CD14-positive monocyte (primary cell): ENCODE results near the gene EIF2AK2. TPM values are rescaled to one million over a fixed set of nuclear protein-coding genes. Genes with fewer than 3 reads are reported as not detected.
A peak's percentile ranks its signal among the peaks of the same experiment; 100 is the strongest.

Experiments
- DNase-seq, 3 donors: peaks; one replicate each; pipeline ENCODE4 v3.0.0-alpha.2; 2011 to 2022
- H2AFZ ChIP-seq: 2 replicates; pipeline ENCODE4 v1.6.0; 2012; ENCODE audit warnings: mild to moderate bottlenecking, low read depth, low read length, inconsistent platforms; ENCODE audit not compliant: insufficient read depth, poor library complexity, severe bottlenecking
- H3K27ac ChIP-seq, 2 donors: 1 replicate in 1 of 2; 2 replicates in 1 of 2; pipeline ENCODE4 v1.5.1; 2012 to 2013; ENCODE audit warnings: low read length in 2 of 2, control low read depth in 1 of 2, inconsistent platforms in 1 of 2, low read depth in 1 of 2, mild to moderate bottlenecking in 1 of 2
- H3K27me3 ChIP-seq, 2 donors: one replicate each; pipeline versions ENCODE4 v1.6.0 to v1.6.1; 2011 to 2013; ENCODE audit warnings: low read length in 2 of 2; ENCODE audit not compliant: control insufficient read depth in 2 of 2, insufficient read depth in 2 of 2
- H3K36me3 ChIP-seq, 2 donors: replicated peaks in 1 of 2; 1 replicate in 1 of 2; 2 replicates in 1 of 2; pipeline versions ENCODE4 v1.5.1 to v1.6.1; 2012 to 2013; ENCODE audit warnings: low read length in 2 of 2, control low read depth in 1 of 2, inconsistent platforms in 1 of 2, mild to moderate bottlenecking in 1 of 2; ENCODE audit not compliant: insufficient read depth in 2 of 2, control insufficient read depth in 1 of 2
- H3K4me1 ChIP-seq, 2 donors: 1 replicate in 1 of 2; 2 replicates in 1 of 2; pipeline versions ENCODE4 v1.5.1 to v1.6.1; 2012 to 2013; ENCODE audit warnings: low read length in 2 of 2, control low read depth in 1 of 2, inconsistent platforms in 1 of 2, mild to moderate bottlenecking in 1 of 2, moderate library complexity in 1 of 2; ENCODE audit not compliant: insufficient read depth in 2 of 2, control insufficient read depth in 1 of 2
- H3K4me2 ChIP-seq: replicated peaks from 2 replicates; pipeline ENCODE3; 2012; ENCODE audit warnings: low read length, moderate library complexity, mild to moderate bottlenecking; ENCODE audit not compliant: poor library complexity, severe bottlenecking; ENCODE audit errors: extremely low read depth
- H3K4me3 ChIP-seq, 3 experiments: fragments of 200-600 bp in 1 of 3; sonication (generic) in 1 of 3; replicated peaks in 1 of 3; 1 replicate in 2 of 3; 2 replicates in 1 of 3; pipeline ENCODE4 v1.5.1; 2011 to 2013; ENCODE audit warnings: low read length in 3 of 3, mild to moderate bottlenecking in 3 of 3, control low read depth in 2 of 3, low read depth in 2 of 3, inconsistent platforms in 1 of 3, moderate library complexity in 1 of 3
- H3K79me2 ChIP-seq: 2 replicates; pipeline ENCODE4 v1.6.0; 2012; ENCODE audit warnings: mild to moderate bottlenecking, control low read depth, inconsistent platforms, low read length, moderate library complexity; ENCODE audit not compliant: insufficient read depth
- H3K9ac ChIP-seq: 2 replicates; pipeline ENCODE4 v1.6.0; 2017; ENCODE audit warnings: low read length, mild to moderate bottlenecking; ENCODE audit not compliant: insufficient read depth, poor library complexity, severe bottlenecking
- H3K9me3 ChIP-seq, 2 donors: replicated peaks in 1 of 2; 1 replicate in 1 of 2; 2 replicates in 1 of 2; pipeline versions ENCODE4 v1.5.1 to v1.6.1; 2012 to 2013; ENCODE audit warnings: low read length in 2 of 2, control low read depth in 1 of 2; ENCODE audit not compliant: control insufficient read depth in 1 of 2, insufficient read depth in 1 of 2
- H4K20me1 ChIP-seq: 2 replicates; pipeline ENCODE4 v1.6.0; 2012; ENCODE audit warnings: mild to moderate bottlenecking, low read length, control low read depth, moderate library complexity; ENCODE audit not compliant: insufficient read depth
- H3K27ac Mint-ChIP-seq, 7 donors: one replicate each; pipeline ENCODE4 v1.8.0; 2020; ENCODE audit warnings: mild to moderate bottlenecking in 7 of 7, mixed read lengths in 7 of 7, moderate library complexity in 6 of 7, inconsistent platforms in 2 of 7
- H3K27me3 Mint-ChIP-seq, 3 donors: one replicate each; pipeline ENCODE4 v1.8.0; 2021 to 2022; ENCODE audit warnings: low read depth in 3 of 3, mild to moderate bottlenecking in 3 of 3, mixed read lengths in 3 of 3, moderate library complexity in 3 of 3, inconsistent platforms in 1 of 3
- H3K36me3 Mint-ChIP-seq, 2 donors: one replicate each; pipeline ENCODE4 v1.8.0; 2020; ENCODE audit warnings: mixed read lengths in 2 of 2, inconsistent platforms in 1 of 2, mild to moderate bottlenecking in 1 of 2
- H3K4me1 Mint-ChIP-seq: one replicate; pipeline ENCODE4 v1.8.0; 2020; ENCODE audit warnings: mild to moderate bottlenecking, mixed read lengths
- H3K4me3 Mint-ChIP-seq, 2 donors: one replicate each; pipeline ENCODE4 v1.8.0; 2020; ENCODE audit warnings: mild to moderate bottlenecking in 2 of 2, mixed read lengths in 2 of 2, moderate library complexity in 1 of 2
- H3K9me3 Mint-ChIP-seq, 7 donors: one replicate each; pipeline ENCODE4 v1.8.0; 2020 to 2022; ENCODE audit warnings: mixed read lengths in 7 of 7, mild to moderate bottlenecking in 6 of 7, moderate library complexity in 6 of 7, inconsistent platforms in 2 of 7
- CTCF ChIP-seq: fragments of 200-600 bp; IDR thresholded peaks from one replicate; pipeline ENCODE4 v1.8.0; 2022; ENCODE audit warnings: antibody characterized with exemption, mild to moderate bottlenecking
- WGBS: methylation state at CpG from one replicate; pipeline ENCODE4 v1.1.5; 2013; ENCODE audit warnings: missing lambda C conversion rate; ENCODE audit not compliant: insufficient coverage; 5-methylcytosine and 5-hydroxymethylcytosine counted together
- intact Hi-C, 2 donors: fragments of 100-400 bp; cut with micrococcal nuclease; formaldehyde crosslinking; loops; one replicate each; pipeline versions ENCODE4 v1.15.0 to v1.15.1; 2023
- polyA plus RNA-seq, 3 donors: library from polyadenylated mRNA; depleted of rRNA in 1 of 3; unstranded in 2 of 3; stranded (reverse) in 1 of 3; fragments of 300-500 nt in 2 of 3; fragments of >200 nt in 1 of 3; fragmentation: Illumina TruSeq in 2 of 3; gene quantifications; 1 replicate in 2 of 3; 2 replicates in 1 of 3; pipeline ENCODE4 v1.2.3, GENCODE V29; 2012 to 2021

Gene EIF2AK2
- polyA plus RNA-seq, 3 donors: 7.9 to 23.4 (median 17.6) TPM

GRCh38 chr2:37192551-37192950 lies 35.8 kb upstream of the EIF2AK2 start:
- Mint-ChIP-seq H3K4me1 (peaks cover 31% of the 10 kb centered on the region), H3K27me3 (peaks cover 0 to 2% (median 0%) of the 10 kb centered on the region in 3 donors), H3K4me3 (no peak overlapping the region), H3K36me3 (no peaks in the 10 kb centered on the region), H3K27ac (no peak overlapping the region), H3K9me3 (peaks cover 0 to 5% (median 0%) of the 10 kb centered on the region in 7 donors)
- peaks cover 21 to 41% of the 10 kb centered on the region in 2 donors for H3K4me1 ChIP-seq
- no peaks in the 10 kb centered on the region for H3K27me3 ChIP-seq
- intact Hi-C loops: no loop called here
- H3K27ac ChIP-seq: no peak overlapping the region
- peaks cover 13% of the 10 kb centered on the region for H3K79me2 ChIP-seq
- TF ChIP-seq CTCF: no peak
- H2AFZ ChIP-seq: no peak overlapping the region
- no peak overlapping the region for H3K4me3 ChIP-seq
- H3K36me3 ChIP-seq: no peaks in the 10 kb centered on the region
- H3K9ac ChIP-seq: no peak overlapping the region
- no peak overlapping the region for H3K4me2 ChIP-seq
- DNase-seq: no peak
- WGBS: no CpG with 5 or more reads among the region's 1 CpG
- no peaks in the 10 kb centered on the region for H4K20me1 ChIP-seq
- H3K9me3 ChIP-seq: no peaks in the 10 kb centered on the region

GRCh38 chr2:37191747-37192146 lies 35.0 kb upstream of the EIF2AK2 start:
- peaks cover 0 to 5% (median 0%) of the 10 kb centered on the region in 7 donors for H3K9me3 Mint-ChIP-seq
- H3K27ac Mint-ChIP-seq: peak overlapping the region in 1 of 7 donors; percentile 35
- peaks cover 0 to 2% (median 0%) of the 10 kb centered on the region in 3 donors for H3K27me3 Mint-ChIP-seq
- no peaks in the 10 kb centered on the region for H3K9me3 ChIP-seq
- no peak overlapping the region for H3K9ac ChIP-seq
- intact Hi-C loops: no loop called here
- H3K36me3 Mint-ChIP-seq: no peaks in the 10 kb centered on the region
- no peak overlapping the region for H3K4me3 ChIP-seq
- no peak overlapping the region for H3K4me3 Mint-ChIP-seq
- DNase-seq: no peak
- no peak overlapping the region for H2AFZ ChIP-seq
- no peak for TF ChIP-seq CTCF
- no peak overlapping the region for H3K27ac ChIP-seq
- peaks cover 14 to 33% of the 10 kb centered on the region in 2 donors for H3K4me1 ChIP-seq
- H4K20me1 ChIP-seq: no peaks in the 10 kb centered on the region
- peaks cover 25% of the 10 kb centered on the region for H3K4me1 Mint-ChIP-seq
- H3K27me3 ChIP-seq: no peaks in the 10 kb centered on the region
- WGBS: 90% methylated on average over 3 of the region's 6 CpGs
- H3K79me2 ChIP-seq: peaks cover 5% of the 10 kb centered on the region
- H3K4me2 ChIP-seq: no peak overlapping the region
- no peaks in the 10 kb centered on the region for H3K36me3 ChIP-seq
